CD4-positive, alpha-beta T cell treated with Interleukin-6 at 100 ng/mL for 8 hours (primary cell): ENCODE results near the gene OR9Q1.

Source experiments
- DNase-seq: peaks from one replicate; pipeline ENCODE4 v3.0.0-alpha.2; 2020; ENCODE audit warnings: mixed read lengths, low spot score

OR9Q1 gene

GRCh38 chr11:58034471-58034870 is 10.8 kb downstream of the OR9Q1 start:
- no peak for DNase-seq

DNA sequence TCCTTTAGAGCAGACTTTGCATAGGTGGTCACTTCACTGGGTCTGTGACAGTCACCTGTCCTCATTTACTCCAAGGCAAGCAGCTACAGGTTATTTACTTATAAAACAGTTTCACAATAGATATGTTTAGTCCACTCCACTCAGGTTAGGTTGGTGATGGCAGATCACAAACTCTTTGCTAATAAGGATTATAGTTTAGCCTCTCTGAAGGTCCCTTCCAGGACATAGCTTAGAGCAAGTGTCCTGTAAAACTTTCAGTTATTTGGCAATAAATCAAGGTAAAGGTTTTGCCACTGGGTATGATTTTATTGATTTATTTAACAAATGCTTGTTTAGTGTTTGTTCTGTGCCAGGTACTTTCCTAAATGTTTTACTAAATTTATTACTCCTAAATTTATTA is 15.9 kb downstream of the OR9Q1 start:
- no peak for DNase-seq

DNA sequence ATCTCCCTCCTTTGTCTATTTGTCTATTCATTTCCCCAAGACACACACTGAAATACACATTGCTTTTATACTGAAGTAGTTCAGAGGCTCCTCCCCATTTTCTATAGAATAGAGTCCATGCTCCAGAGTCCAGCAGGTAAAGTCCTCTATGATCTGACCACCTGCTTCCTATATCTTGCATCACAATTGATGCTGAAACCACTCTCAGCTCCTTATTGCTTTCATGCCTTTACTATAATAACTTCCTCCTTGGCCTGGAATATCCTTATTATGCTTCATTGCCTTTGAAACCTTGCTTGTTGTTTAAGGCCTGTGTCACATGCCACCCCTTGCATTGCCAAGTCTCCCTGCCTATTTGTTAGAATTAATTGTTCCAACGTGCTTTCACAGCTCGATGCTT is 19.7 kb downstream of the OR9Q1 start:
- DNase-seq, result no peak

DNA sequence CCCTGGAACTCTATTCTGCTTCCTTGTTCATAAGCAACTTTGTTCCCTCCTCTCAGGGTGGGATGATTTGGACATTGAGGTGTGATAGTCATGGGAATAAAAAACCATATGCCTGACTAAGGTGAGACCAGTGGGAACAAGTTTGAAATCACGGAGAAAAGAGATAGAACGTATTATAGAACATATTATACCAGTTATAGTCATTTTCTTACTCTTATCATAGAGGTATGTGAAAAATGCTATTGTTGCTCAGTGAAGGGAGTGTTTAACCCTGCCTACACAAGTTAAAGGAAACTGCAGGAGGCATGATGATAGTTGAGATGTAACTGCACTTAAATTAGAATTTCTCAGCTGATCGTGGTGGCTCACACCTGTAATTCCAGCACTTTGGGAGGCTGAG is 22.6 kb downstream of the OR9Q1 start:
- DNase-seq, result no peak

DNA sequence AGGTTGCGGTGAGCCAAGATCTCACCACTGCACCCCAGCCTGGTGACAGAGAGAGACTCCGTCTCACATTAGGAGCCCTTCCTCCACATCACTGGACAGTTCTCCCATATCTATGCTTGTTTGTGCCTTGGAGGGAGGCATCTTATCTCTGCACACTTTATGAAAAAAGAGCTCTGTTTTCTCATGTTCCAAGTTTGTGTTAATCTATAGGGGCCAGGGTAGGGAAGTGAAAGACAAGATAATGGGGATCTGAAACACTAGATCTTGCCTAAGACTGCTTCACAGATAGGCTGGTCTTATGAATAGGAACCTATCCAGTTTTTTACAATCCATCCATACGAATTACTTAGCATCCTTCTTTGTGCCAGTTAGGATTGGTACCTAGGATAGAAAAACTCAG is 24.1 kb downstream of the OR9Q1 start:
- DNase-seq, result no peak

- DNase-seq, result no peak
Measured at GRCh38 chr11:58055806-58056401, 32.2 kb downstream of the OR9Q1 start.

DNA sequence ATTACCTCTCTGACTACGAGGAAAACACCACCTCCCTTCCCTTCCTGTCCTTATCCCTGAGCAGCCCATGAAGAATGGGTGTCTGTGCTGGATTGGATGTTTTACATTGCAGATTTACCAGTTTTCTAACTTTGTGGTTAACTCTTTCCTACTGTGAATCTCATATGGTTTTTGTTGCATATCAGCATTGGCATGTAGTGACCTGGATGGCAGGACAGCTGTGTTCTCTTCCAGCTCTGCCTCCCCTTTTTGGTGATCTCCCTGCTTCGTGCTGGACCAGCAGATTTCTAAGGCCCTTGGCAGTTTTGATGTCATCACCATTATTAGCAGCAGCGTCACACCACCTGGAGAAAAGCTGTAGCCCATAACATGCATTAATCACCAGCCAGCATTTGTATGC is 33.8 kb downstream of the OR9Q1 start:
- no peak for DNase-seq

GRCh38 chr11:58058276-58059006 is 34.8 kb downstream of the OR9Q1 start:
- no peak for DNase-seq

- DNase-seq, result no peak
Measured at GRCh38 chr11:58059007-58059350, 35.3 kb downstream of the OR9Q1 start.

GRCh38 chr11:58060535-58060934 is 36.9 kb downstream of the OR9Q1 start:
- no peak for DNase-seq

DNA sequence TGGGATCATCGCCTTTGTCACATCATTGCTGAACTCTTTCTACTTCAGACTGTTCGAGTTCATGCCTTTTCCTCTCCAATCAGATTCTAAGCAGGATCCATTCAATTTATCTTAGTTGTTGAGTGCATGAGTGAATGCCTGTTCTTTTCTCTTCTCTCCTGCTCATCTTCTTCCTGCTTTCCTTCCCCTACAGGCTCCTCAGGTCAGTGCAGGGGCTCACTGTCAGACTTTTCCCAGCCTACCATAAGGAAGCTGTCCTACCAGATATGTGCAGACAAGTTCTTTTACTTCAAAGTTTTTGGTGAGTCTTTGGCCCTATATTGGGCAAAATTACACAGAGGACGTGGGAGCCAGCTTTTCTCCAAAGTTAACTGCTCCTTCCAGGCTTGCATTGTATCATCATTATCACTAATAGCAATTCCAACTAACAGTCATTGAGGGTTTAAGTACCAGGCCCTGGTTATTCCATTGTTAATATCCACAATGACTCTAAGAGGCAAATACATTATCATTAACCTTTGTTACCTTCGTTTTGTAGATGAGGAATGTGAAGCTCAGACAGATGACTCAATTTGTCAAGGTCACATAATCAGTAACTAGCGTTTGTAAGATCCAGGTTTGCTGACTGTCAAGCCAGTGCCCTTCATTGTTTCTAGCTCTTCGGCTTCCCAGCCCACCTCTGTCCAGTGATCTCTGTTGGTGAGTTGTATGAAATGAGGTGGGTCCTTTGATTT is 37.4 kb downstream of the OR9Q1 start:
- no peak for DNase-seq

DNA sequence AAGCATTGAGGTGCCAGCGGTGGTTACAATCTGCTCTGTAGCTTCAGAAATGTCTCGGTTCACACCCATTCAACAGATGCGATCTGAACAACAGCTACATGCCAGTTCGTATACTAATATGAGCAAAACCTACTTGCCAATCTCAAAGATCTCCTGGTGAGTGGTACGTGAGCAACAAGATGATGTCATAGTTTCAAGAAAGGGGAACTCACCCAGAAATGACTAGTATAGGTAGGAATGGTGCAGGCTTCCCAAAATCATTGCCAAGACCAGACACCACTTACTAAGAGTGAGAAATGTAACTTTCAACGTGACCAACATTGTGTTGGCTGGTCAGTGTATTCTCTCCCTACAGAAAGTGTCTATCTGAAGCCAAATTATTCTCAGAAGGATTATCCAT is 38.1 kb downstream of the OR9Q1 start:
- DNase-seq, result no peak

- DNase-seq, result no peak
Measured at GRCh38 chr11:58067685-58068084, 44.0 kb downstream of the OR9Q1 start.

- no peak for DNase-seq
Measured at GRCh38 chr11:58068655-58069054, 45.0 kb downstream of the OR9Q1 start.

DNA sequence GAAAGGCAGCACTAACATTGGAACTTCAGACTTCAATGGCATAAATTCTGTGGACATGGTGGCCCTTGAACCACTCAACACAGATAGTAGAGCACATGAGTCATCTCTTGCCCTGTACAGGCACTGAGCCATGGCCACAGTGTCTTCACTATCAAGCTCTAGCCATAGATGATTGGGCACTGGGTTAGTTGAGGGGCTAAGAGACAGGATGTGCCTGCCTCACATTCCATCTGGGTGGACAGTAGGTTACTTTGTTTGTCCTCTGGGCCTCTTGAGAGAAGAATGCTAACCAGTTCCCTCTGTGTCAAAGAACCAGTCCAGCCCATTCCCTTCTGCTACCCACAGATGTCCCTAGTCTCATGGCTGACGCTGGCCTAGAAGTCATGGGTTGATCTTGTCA is 46.9 kb downstream of the OR9Q1 start:
- DNase-seq, result no peak

DNA sequence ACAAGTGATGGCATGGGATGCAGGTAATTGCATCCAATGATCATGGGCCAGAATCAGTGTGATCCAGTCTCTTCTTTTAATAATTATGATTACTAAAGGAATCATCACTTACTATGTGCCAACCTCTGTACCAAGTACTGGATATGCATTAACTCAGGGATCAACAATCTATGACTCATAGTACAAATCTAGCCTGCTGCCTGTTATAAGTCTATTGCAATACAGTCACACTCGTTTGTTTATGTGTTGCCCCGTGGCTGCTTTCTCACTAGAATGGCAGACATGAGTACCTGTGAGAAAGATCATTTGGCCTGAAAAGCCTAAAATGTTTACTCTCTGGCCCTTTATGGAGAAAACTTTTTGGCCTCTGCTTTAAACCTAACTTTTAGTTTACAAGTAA is 52.1 kb downstream of the OR9Q1 start:
- no peak for DNase-seq

GRCh38 chr11:58086528-58086927 is 62.8 kb downstream of the OR9Q1 start:
- DNase-seq, result no peak

DNA sequence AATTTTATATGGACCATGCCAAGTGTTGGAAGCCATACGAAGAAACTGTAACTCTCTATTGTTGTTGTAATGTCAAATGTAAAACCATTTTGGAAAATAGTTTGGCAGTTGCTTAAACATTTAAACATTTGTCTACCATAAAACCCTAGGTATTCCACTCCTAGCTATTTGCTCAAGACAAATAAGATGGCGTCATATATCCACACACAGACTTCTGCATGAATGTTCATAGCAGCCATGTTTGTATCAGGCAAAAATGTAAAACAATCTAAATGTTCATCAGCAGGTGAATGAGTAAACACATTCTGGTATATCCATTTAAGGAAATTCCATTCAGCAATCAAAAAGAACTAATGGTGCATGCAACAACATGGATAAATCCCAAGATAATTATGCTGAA is 73.8 kb downstream of the OR9Q1 start:
- DNase-seq, result no peak

DNA sequence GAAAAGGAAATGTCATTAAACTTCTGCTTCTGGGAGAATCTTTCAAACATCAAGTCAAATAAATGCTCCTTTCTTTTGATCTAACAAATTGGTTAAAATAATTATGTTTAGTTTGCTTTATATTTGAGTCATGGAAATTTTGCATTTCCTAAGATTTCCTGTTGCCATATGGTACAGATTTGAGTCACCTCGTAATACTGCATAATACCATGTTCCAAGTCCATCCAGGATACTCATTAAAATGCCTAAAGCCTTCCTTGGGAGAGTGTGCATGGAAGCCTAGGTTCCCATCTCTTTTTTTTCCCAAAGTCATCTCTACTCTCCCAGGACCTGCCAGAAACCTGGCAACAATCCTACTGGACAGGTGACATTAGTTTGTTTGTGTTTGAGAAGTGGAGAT is 97.4 kb downstream of the OR9Q1 start:
- DNase-seq, result no peak

DNA sequence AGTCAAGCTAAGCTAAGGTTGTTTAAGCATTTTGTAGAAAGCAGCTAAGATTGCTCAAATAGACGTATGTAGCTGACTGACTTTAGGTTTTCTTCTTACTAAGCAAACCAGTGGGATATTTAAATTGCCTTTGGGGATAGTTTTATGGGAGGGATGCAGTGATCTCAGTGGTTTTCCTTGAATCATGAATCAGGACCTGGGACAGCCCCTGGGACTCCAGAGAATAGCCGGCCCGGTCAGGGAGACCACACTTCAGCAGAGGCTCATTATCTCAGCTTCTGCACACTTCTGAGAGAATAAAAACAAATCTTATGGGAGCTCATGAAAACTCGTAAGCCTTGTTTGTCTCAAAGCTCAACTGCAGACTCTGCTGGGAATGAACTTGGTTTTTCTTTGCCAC is 101.8 kb downstream of the OR9Q1 start, which contains the start of gene OR9I1:
Gene OR9I1 (minus strand): TSS at position 62 of the 400 bp plus-strand sequence. CDS start 6,086 bp downstream, outside the sequence.
- no peak for DNase-seq

DNA sequence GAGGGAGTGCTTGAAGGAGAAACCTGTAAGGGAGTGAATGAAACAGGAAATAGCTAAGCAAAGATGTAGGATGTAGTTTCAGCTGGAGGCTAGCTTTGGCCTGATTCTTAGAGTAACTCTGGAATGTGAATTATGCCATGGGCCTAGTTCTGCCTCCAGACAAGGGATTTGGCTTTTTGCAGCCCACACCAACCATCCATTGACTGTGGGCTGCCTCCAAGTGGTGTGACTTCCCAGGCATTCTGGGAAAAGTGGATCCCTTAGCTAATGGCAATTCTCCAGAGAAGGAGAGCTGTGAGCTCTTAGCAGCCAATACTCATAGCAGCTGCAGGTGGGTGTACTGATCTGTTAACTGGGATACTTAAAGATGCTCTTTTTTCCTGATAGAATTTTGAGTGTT is 103.7 kb downstream of the OR9Q1 start:
- DNase-seq, result no peak

DNA sequence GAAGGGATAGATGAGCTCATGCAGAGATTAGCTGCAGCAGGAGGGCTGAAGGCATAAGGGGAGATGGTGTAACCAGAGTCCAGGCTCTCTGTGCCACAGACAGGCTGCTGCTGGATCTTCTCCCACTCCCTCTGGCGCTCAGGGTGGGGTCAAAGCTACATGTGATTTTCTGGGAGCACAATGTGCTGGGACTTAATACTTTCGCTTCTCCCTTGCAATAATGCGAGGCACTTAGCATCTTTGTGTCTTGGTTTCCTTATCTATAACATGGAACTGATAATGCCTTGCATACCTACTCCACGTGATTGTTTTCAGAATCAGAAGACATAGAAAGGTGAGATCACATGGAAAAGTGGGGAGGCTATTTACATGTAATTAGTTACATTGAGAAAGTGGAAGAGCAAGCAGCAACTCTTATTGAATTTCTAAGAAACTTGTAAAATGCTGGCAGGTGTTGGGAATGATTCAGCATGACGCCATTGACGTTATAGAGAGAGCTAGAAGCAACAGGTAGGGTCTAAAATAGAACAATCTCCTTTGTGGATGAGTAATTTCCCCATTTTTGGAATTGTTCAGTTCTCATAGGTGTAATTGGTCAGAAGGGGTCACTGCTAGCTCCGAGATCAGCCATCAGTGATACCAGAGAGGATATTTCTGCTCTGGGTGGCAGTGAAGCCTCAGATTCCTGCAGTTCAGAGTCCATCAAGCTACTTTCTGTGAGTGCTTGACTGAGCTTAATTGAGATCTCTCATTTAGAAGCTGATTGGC is 109.8 kb downstream of the OR9Q1 start:
- no peak for DNase-seq

GRCh38 chr11:58134151-58134550 is 110.5 kb downstream of the OR9Q1 start:
- no peak for DNase-seq
